ENCODE results near the gene DNAJC8.

DNA sequence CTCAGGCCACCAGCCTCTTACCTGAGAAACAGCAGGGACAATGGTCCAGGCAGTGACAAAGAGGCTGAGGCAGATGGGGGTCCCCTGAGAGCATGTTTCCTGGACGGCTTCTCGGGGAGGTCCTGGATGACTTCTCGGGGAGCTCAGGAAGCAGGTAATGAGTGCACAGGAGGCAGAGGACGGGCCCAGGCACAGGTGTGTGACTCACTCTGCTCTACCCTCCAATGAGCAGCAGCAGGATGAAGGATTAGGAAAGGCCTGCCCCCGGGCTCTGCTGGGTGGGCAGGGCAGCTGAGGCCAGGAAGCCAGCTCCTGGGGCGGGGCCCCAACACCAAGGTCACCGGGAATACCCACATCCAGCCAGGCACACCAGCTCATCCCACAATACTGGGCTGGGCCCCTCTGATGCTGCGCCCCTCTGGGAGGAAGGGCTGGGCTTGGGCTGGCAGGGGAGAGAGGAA, 39.1 kb downstream of the DNAJC8 start:
- TF ChIP-seq ESRRG (CRISPR knock-in tag; IDR thresholded peaks at IDR 0.05) (no peak), ZNF70 (CRISPR knock-in tag; IDR thresholded peaks at IDR 0.05) (no peak), TSHZ2 (CRISPR knock-in tag; IDR thresholded peaks at IDR 0.05) (no peak), RARB (CRISPR knock-in tag; IDR thresholded peaks at IDR 0.05) (no peak), ZFP3 (CRISPR knock-in tag; IDR thresholded peaks at IDR 0.05) (no peak), TOX (CRISPR knock-in tag; IDR thresholded peaks at IDR 0.05; ENCODE audit: borderline replicate concordance) (no peak), BACH2 (CRISPR knock-in tag; IDR thresholded peaks at IDR 0.05; ENCODE audit: borderline replicate concordance) (no peak), ISL1 (CRISPR knock-in tag; IDR thresholded peaks at IDR 0.05) (no peak), SNAI2 (CRISPR knock-in tag; IDR thresholded peaks at IDR 0.05) (no peak)
- TF ChIP-seq, protein P1, sequence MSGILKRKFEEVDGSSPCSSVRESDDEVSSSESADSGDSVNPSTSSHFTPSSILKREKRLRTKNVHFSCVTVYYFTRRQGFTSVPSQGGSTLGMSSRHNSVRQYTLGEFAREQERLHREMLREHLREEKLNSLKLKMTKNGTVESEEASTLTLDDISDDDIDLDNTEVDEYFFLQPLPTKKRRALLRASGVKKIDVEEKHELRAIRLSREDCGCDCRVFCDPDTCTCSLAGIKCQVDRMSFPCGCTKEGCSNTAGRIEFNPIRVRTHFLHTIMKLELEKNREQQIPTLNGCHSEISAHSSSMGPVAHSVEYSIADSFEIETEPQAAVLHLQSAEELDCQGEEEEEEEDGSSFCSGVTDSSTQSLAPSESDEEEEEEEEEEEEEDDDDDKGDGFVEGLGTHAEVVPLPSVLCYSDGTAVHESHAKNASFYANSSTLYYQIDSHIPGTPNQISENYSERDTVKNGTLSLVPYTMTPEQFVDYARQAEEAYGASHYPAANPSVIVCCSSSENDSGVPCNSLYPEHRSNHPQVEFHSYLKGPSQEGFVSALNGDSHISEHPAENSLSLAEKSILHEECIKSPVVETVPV (CRISPR knock-in tag; IDR thresholded peaks at IDR 0.05), result no peak

All from SK-N-SH treated with all-trans-retinoic acid at 6 μM for 48 hours (cell line).